Measurements from ENCODE around the gene TUB.

GRCh38 chr11:8105666-8106065, 24.7 kb downstream of the TUB start:
- TF ChIP-seq POLR2A (IDR thresholded peaks at IDR 0.05; ENCODE audit: extremely low read depth, insufficient read length), result no peak
- no peak for TF ChIP-seq CTCF (IDR thresholded peaks at IDR 0.05; ENCODE audit: low read depth, low read length)
